HK-2 (cell line): ENCODE measurements around the gene JPT2.

ENCODE experiments used
- DNase-seq: peaks from one replicate; pipeline ENCODE4 v3.0.0-alpha.2; 2018; ENCODE audit not compliant: unreplicated experiment

JPT2 gene

GRCh38 chr16:1677942-1678499 is at the start of gene JPT2:
JPT2 (plus strand) TSS chr16:1678279; CDS start chr16:1678313, 34 bp downstream.
- DNase-seq: peak; percentile 93

GRCh38 chr16:1630450-1631213 is 47.4 kb upstream of the JPT2 start:
- no peak for DNase-seq

GRCh38 chr16:1631230-1631629 is 46.8 kb upstream of the JPT2 start:
- DNase-seq: no peak

GRCh38 chr16:1631931-1632637 is 46.0 kb upstream of the JPT2 start:
- no peak for DNase-seq

- DNase-seq: no peak
Observed at GRCh38 chr16:1632638-1632970, 45.5 kb upstream of the JPT2 start.

- DNase-seq: no peak
Observed at GRCh38 chr16:1633310-1633709, 44.8 kb upstream of the JPT2 start.

- no peak for DNase-seq
Observed at GRCh38 chr16:1634541-1634940, 43.5 kb upstream of the JPT2 start.

- DNase-seq: no peak
Observed at GRCh38 chr16:1635070-1635469, 43.0 kb upstream of the JPT2 start.

- no peak for DNase-seq
Observed at GRCh38 chr16:1637526-1637925, 40.6 kb upstream of the JPT2 start.

GRCh38 chr16:1638757-1639156 is 39.3 kb upstream of the JPT2 start:
- DNase-seq: no peak

- DNase-seq: no peak
Observed at GRCh38 chr16:1639282-1639681, 38.8 kb upstream of the JPT2 start.

GRCh38 chr16:1639860-1640259 is 38.2 kb upstream of the JPT2 start:
- DNase-seq: no peak

GRCh38 chr16:1640261-1640941 is 37.7 kb upstream of the JPT2 start:
- DNase-seq: no peak

GRCh38 chr16:1641261-1641660 is 36.8 kb upstream of the JPT2 start:
- DNase-seq: no peak

- DNase-seq: no peak
Observed at GRCh38 chr16:1642148-1642547, 35.9 kb upstream of the JPT2 start.

- no peak for DNase-seq
Observed at GRCh38 chr16:1642753-1643152, 35.3 kb upstream of the JPT2 start.

- no peak for DNase-seq
Observed at GRCh38 chr16:1643521-1643920, 34.6 kb upstream of the JPT2 start.

GRCh38 chr16:1645914-1646525 is 32.1 kb upstream of the JPT2 start:
- peak; percentile 7 for DNase-seq

GRCh38 chr16:1647856-1648255 is 30.2 kb upstream of the JPT2 start:
- DNase-seq: no peak

GRCh38 chr16:1650131-1650530 is 27.9 kb upstream of the JPT2 start:
- DNase-seq: no peak

- DNase-seq: no peak
Observed at GRCh38 chr16:1651094-1651973, 26.7 kb upstream of the JPT2 start.
